ENCODE data around the gene ATP6V0E2. TPM values are rescaled to one million over a fixed set of nuclear protein-coding genes. Genes with fewer than 3 reads are reported as not detected.

Gene ATP6V0E2
- total and polyA plus RNA-seq, 3 donors from 2014 or later = 14.0 to 37.1 (median 30.3) TPM

DNA sequence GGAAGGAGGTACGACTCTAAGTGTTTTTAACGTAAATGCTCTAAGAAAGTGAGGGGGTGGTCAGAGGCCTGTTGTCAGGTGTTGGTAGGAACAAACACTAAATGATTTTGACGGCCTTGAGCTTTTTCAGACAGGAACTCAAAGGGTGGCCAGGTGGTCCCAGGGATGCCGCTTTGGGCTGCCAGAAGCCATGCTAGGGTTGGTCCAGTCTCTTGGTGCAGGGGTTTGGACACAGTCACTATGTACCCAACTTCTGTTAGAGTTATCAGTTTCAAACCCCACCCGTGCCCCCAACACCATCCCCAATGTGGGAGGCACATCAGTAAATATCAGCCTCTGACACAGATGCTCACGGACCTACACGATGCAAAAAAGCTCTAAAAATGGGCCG, 9.3 kb downstream of the ATP6V0E2 start:
- Histone ChIP-seq H3K36me3 (ENCODE audit: low read depth, missing control alignments) (no peaks in the 10 kb centered on the region), H3K27me3 (no peaks in the 10 kb centered on the region), H3K9me3 (no peaks in the 10 kb centered on the region), H3K4me1 (peaks cover 24% of the 10 kb centered on the region), H3K4me3 (no peak overlapping the region), H3K27ac (no peak overlapping the region)
- intact Hi-C loops (cut with DNase I; ENCODE audit: low total_unique reads) = no loop called here
- TF ChIP-seq POLR2A (IDR thresholded peaks at IDR 0.05) = no peak
- TF ChIP-seq, protein P1, sequence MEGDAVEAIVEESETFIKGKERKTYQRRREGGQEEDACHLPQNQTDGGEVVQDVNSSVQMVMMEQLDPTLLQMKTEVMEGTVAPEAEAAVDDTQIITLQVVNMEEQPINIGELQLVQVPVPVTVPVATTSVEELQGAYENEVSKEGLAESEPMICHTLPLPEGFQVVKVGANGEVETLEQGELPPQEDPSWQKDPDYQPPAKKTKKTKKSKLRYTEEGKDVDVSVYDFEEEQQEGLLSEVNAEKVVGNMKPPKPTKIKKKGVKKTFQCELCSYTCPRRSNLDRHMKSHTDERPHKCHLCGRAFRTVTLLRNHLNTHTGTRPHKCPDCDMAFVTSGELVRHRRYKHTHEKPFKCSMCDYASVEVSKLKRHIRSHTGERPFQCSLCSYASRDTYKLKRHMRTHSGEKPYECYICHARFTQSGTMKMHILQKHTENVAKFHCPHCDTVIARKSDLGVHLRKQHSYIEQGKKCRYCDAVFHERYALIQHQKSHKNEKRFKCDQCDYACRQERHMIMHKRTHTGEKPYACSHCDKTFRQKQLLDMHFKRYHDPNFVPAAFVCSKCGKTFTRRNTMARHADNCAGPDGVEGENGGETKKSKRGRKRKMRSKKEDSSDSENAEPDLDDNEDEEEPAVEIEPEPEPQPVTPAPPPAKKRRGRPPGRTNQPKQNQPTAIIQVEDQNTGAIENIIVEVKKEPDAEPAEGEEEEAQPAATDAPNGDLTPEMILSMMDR (IDR thresholded peaks at IDR 0.05) = no peak
- no peak for DNase-seq
- WGBS, 2 donors = 58 to 62% methylated on average over 8 of the region's 8 CpGs

DNA sequence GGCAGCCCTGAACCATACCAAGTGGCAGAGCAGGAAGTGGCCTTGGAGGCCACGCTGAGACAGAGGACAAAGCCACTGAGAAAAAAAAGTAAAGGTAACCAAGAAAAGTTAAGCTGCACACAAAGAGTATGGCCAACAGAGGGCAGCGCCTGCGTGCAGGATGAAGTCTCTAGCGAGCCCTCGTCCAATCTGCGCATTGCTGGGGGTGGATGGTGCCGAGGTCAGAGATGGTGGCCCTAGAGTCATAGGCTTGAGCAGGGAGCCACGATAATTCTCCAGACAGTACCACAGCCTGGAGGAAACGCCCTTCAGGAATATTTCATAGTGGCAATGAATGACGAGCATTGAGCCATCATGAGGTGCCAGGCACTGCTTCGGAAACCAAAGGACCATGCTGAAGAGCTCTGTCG, 9.7 kb downstream of the ATP6V0E2 start:
- Histone ChIP-seq H3K36me3 (ENCODE audit: low read depth, missing control alignments) (no peaks in the 10 kb centered on the region), H3K9me3 (no peaks in the 10 kb centered on the region), H3K4me3 (no peak overlapping the region), H3K27me3 (no peaks in the 10 kb centered on the region), H3K27ac (no peak overlapping the region), H3K4me1 (peaks cover 24% of the 10 kb centered on the region)
- TF ChIP-seq POLR2A (IDR thresholded peaks at IDR 0.05) = no peak
- TF ChIP-seq, protein P1 (IDR thresholded peaks at IDR 0.05) = peak; percentile 45 to 60 (median 50)
- WGBS, 2 donors = 34 to 37% methylated on average over 10 to 12 of the region's 12 CpGs
- intact Hi-C loops (cut with DNase I; ENCODE audit: low total_unique reads) = no loop called here
- peak; percentile 82 for DNase-seq

DNA sequence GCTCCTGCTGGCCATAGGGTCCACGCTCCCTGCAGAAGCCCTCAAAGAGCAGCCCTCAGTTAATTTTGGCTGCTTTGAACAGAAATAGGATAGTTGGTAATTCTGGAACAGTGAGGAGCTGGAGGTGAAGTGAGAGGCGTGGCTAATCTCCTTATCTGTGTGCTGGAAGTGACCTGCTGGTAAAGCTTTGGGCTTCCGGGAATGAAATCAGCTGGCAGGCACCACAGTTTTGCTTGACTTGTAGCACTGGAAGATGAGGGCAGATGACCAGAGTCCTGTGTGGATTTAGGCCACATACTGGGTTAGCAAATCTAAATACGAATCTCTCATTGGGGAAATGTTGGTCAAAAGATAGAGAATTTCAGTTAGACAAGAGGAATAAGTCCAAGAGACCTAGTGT, 10.2 kb downstream of the ATP6V0E2 start:
- Histone ChIP-seq H3K27me3 (no peaks in the 10 kb centered on the region), H3K4me3 (no peak overlapping the region), H3K4me1 (peaks cover 24% of the 10 kb centered on the region), H3K27ac (no peak overlapping the region), H3K9me3 (no peaks in the 10 kb centered on the region), H3K36me3 (ENCODE audit: low read depth, missing control alignments) (no peaks in the 10 kb centered on the region)
- DNase-seq = no peak
- intact Hi-C loops (cut with DNase I; ENCODE audit: low total_unique reads) = no loop called here
- TF ChIP-seq, protein P1 (IDR thresholded peaks at IDR 0.05) = no peak
- TF ChIP-seq POLR2A (IDR thresholded peaks at IDR 0.05) = no peak
- WGBS, 2 donors = 44 to 63% methylated on average over 4 of the region's 4 CpGs

DNA sequence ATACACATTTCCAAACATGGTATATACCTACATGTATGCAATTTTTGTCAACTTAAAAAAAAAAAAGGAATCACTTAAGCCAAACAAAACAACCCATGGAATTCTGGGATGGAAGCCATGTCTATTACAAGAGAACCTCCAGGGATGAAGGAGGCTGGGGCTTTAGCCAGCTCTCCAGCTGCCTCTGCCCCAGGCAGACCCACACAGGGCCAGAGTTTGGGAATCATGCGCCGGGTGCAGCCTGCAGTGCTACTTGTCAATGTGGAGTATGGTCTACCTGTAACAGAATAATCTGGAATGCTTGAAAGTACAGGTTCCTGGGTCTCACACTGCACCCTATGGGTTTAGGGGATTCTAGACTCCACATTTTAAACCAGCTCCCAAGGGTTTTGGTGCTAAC, 10.8 kb downstream of the ATP6V0E2 start:
- TF ChIP-seq, protein P1 (IDR thresholded peaks at IDR 0.05) = no peak
- TF ChIP-seq POLR2A (IDR thresholded peaks at IDR 0.05) = no peak
- Histone ChIP-seq H3K27me3 (no peaks in the 10 kb centered on the region), H3K27ac (no peak overlapping the region), H3K4me1 (peaks cover 24% of the 10 kb centered on the region), H3K9me3 (no peaks in the 10 kb centered on the region), H3K36me3 (ENCODE audit: low read depth, missing control alignments) (no peaks in the 10 kb centered on the region), H3K4me3 (no peak overlapping the region)
- no peak for DNase-seq
- 68% methylated on average over 2 of the region's 2 CpGs; no CpG with 5 or more reads in 1 of the 2 donors for WGBS, 2 donors
- intact Hi-C loops (cut with DNase I; ENCODE audit: low total_unique reads) = no loop called here

DNA sequence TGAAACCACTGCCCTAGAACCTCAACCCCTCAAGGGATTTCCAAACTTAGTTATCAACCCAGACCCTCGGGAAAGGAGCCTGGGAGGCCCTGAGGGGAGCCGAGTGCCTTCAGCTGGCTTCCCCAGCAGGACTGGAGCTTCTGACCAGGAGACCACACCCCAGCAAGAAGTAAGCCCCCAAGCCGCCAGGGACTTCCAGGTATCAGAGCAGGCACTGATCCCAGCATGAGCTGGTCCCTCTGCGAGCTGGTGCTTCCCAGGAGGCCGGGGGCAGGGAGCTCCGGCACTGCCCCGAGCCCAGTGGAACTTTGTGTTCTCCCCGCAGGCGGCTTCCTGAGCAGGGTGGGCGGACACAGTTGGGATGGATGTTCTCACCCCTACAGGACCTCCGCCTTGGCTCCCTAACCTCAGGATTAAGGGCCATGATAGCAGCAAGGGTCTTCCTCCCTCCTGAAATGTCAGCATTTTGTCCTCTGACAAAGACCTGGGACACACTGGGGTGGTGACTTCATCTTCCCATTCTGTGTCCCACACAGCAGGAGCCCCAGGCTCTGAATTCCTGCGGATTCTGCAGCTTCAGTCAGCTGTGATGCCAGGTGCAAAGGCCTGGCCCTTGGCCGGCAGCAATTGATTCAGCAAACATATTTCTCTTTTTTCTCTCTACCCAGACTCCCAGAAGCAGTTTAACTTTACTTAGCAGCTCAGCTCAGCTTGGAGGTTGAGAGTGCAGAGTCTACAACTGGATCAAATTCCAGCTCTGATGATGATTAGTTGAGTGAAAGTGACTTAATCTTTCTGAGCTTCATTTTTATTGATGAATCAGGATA, 11.6 kb downstream of the ATP6V0E2 start:
- Histone ChIP-seq H3K4me1 (peaks cover 24% of the 10 kb centered on the region), H3K36me3 (ENCODE audit: low read depth, missing control alignments) (no peaks in the 10 kb centered on the region), H3K27ac (no peak overlapping the region), H3K9me3 (no peaks in the 10 kb centered on the region), H3K4me3 (no peak overlapping the region), H3K27me3 (no peaks in the 10 kb centered on the region)
- no peak for DNase-seq
- WGBS, 2 donors = 68 to 81% methylated on average over 9 to 13 of the region's 13 CpGs
- TF ChIP-seq POLR2A (IDR thresholded peaks at IDR 0.05) = no peak
- TF ChIP-seq, protein P1 (IDR thresholded peaks at IDR 0.05) = no peak
- intact Hi-C loops (cut with DNase I; ENCODE audit: low total_unique reads) = no loop called here
